DOHH2 (cell line): ENCODE results near the gene UBE2D2.

Source experiments
- H3F3A ChIP-seq: fragments of 200-600 bp; sonication (generic), shearing (Covaris generic); 2 replicates; pipeline ENCODE4 v1.6.0; 2016; ENCODE audit warnings: antibody characterized with exemption, mild to moderate bottlenecking; ENCODE audit not compliant: control insufficient read depth, insufficient read depth
- H3K27ac ChIP-seq: fragments of 200-600 bp; sonication (generic); 2 replicates; pipeline ENCODE4 v1.5.1; 2014; ENCODE audit warnings: low read depth, mild to moderate bottlenecking, low read length, moderate library complexity
- H3K27me3 ChIP-seq: fragments of 200-600 bp; sonication (generic); 2 replicates; pipeline ENCODE4 v1.6.1; 2014; ENCODE audit warnings: mild to moderate bottlenecking, low read length, mixed read lengths; ENCODE audit not compliant: control insufficient read depth
- H3K36me3 ChIP-seq: fragments of 200-600 bp; sonication (generic); 2 replicates; pipeline ENCODE4 v1.6.1; 2014; ENCODE audit warnings: mild to moderate bottlenecking, low read length, moderate library complexity, mixed read lengths; ENCODE audit not compliant: control insufficient read depth
- H3K4me1 ChIP-seq: fragments of 200-600 bp; sonication (generic); 2 replicates; pipeline ENCODE4 v1.6.1; 2014; ENCODE audit warnings: mild to moderate bottlenecking, low read length, mixed read lengths; ENCODE audit not compliant: control insufficient read depth
- H3K4me2 ChIP-seq: fragments of 200-600 bp; sonication (generic); 2 replicates; pipeline ENCODE4 v1.6.0; 2014; ENCODE audit warnings: mild to moderate bottlenecking, low read length, moderate library complexity
- H3K4me3 ChIP-seq: fragments of 200-600 bp; sonication (generic); 2 replicates; pipeline ENCODE4 v1.5.1; 2014; ENCODE audit warnings: mild to moderate bottlenecking, low read length, mixed read lengths
- H3K79me2 ChIP-seq: fragments of 200-600 bp; sonication (generic); 2 replicates; pipeline ENCODE4 v1.6.1; 2014; ENCODE audit warnings: mild to moderate bottlenecking, low read length, mixed read lengths; ENCODE audit not compliant: control insufficient read depth
- H3K9me2 ChIP-seq: fragments of 200-600 bp; sonication (generic); replicated peaks from 2 replicates; pipeline ENCODE4 v1.6.1; 2014; ENCODE audit warnings: mild to moderate bottlenecking, low read length, mixed read lengths; ENCODE audit not compliant: control insufficient read depth
- H3K9me3 ChIP-seq: fragments of 200-600 bp; sonication (generic); 2 replicates; pipeline ENCODE4 v1.6.1; 2014; ENCODE audit warnings: antibody characterized with exemption, low read length, mixed read lengths; ENCODE audit not compliant: control insufficient read depth, insufficient read depth
- H4K20me1 ChIP-seq: fragments of 200-600 bp; sonication (generic); 2 replicates; pipeline ENCODE4 v1.6.0; 2014; ENCODE audit warnings: low read depth, mild to moderate bottlenecking, antibody characterized with exemption, low read length, moderate library complexity; ENCODE audit not compliant: control insufficient read depth, insufficient read depth
- EZH2phosphoT487 ChIP-seq: fragments of 200-600 bp; sonication (generic); IDR thresholded peaks from 2 replicates; pipeline ENCODE4 v1.6.1; 2017; ENCODE audit warnings: borderline replicate concordance, mild to moderate bottlenecking, antibody characterized with exemption, low read length, moderate library complexity, mixed read lengths
- TF ChIP-seq, protein P1 (sequence below): fragments of 200-600 bp; sonication (generic); IDR thresholded peaks from one replicate; pipeline ENCODE4 v1.5.1; 2014; ENCODE audit warnings: antibody characterized with exemption, mild to moderate bottlenecking, low read depth, low read length; ENCODE audit not compliant: poor library complexity, severe bottlenecking

Gene UBE2D2

DNA sequence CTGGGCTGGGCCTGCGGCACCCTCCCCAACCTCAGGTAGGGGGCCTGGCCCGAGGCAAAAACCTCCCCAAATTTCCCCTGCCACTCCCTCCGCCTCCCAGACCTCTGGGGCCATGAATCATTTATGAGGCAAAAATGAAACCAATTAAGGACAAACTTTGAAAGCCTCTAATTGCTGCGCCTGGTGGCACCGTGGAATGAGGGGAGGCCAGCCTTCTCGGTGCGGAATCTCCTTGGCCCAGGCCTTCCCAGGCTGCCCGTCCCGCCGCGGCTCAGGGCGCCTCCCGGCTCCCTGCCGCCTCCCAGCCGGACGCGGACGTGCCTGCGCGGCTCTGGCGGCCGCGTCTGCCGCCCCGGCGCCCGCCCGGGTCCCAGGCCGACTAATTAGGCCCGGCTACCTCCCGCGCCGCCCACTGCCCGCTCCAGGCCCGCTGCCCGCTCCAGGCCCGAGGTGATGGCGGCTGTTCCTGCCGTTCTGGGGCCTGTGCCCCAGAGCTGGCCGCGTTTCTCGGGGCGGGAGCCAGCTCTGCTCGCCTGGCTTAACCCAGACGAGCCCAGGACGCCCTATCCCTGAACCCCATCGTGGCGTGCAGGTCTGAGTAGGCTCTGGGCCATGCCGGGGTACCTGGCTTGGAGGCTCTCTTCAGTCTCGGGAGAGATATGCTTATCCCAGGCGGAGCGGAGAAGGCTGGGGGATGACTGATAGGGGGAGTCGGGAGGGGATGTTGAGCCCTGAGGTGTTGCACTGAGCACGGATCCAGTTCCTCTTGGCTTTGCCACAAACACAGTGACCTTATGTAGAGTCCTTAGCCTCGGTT lies 107.1 kb downstream of the UBE2D2 start:
- Histone ChIP-seq H3F3A (peaks cover 23% of the 10 kb centered on the region), H4K20me1 (peaks cover 13% of the 10 kb centered on the region; the same call in 1 of the 2 replicates), H3K27me3 (no peaks in the 10 kb centered on the region), H3K4me2 (peak overlapping the region; percentile 91), H3K36me3 (peaks cover 24% of the 10 kb centered on the region), H3K79me2 (peaks cover 88% of the 10 kb centered on the region), H3K4me3 (peak overlapping the region; percentile 76), H3K9me2 (no peaks in the 10 kb centered on the region), H3K9me3 (no peaks in the 10 kb centered on the region), H3K27ac (peak overlapping the region; percentile 98), H3K4me1 (peaks cover 98% of the 10 kb centered on the region)
- TF ChIP-seq, protein P1, sequence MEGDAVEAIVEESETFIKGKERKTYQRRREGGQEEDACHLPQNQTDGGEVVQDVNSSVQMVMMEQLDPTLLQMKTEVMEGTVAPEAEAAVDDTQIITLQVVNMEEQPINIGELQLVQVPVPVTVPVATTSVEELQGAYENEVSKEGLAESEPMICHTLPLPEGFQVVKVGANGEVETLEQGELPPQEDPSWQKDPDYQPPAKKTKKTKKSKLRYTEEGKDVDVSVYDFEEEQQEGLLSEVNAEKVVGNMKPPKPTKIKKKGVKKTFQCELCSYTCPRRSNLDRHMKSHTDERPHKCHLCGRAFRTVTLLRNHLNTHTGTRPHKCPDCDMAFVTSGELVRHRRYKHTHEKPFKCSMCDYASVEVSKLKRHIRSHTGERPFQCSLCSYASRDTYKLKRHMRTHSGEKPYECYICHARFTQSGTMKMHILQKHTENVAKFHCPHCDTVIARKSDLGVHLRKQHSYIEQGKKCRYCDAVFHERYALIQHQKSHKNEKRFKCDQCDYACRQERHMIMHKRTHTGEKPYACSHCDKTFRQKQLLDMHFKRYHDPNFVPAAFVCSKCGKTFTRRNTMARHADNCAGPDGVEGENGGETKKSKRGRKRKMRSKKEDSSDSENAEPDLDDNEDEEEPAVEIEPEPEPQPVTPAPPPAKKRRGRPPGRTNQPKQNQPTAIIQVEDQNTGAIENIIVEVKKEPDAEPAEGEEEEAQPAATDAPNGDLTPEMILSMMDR: no peak
- TF ChIP-seq EZH2phosphoT487: no peak

DNA sequence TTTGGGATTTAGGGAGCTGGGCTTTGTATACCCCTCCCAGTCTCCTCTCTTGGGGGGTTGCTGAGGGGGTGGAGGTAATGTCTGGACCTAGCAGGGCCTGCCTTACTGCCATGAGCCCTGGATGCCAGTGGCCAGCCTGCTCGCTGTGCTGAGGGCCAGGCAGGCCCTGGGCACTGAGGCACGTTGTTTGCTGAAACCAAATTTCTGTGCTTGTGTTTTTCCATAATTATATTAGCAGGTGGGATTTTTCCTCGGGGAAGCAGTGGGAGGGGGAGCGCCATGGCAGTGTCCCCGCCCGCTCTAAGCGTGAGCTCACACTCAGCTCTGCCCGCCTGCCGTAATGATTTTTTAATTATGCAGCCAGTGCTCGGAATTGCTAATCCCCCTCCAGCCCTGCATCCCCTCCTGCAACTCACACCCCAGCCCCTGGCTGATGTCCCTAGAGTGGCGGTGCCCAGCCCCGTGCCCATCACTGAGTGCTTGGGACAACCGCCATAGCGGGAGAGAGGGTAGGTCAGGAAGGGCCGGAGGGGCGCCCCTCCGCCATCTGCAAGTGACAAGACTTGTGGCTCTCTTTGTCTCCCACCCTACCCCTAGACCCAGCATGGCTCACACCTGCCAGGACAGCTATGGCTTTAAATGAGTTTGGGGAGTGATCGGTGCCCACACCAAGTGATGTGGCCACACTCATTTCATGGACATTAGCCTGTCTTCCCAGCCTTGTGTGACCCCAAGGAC lies 108.0 kb downstream of the UBE2D2 start:
- peaks cover 23% of the 10 kb centered on the region for H3F3A ChIP-seq
- TF ChIP-seq EZH2phosphoT487: no peak
- TF ChIP-seq, protein P1: no peak
- H3K27ac ChIP-seq: peak overlapping the region; percentile 98
- peak overlapping the region; percentile 91 for H3K4me2 ChIP-seq
- no peaks in the 10 kb centered on the region for H3K9me3 ChIP-seq
- H3K79me2 ChIP-seq: peaks cover 86% of the 10 kb centered on the region
- H3K4me1 ChIP-seq: peaks cover 92% of the 10 kb centered on the region
- peaks cover 6% of the 10 kb centered on the region; the same call in 1 of the 2 replicates for H4K20me1 ChIP-seq
- peaks cover 24% of the 10 kb centered on the region for H3K36me3 ChIP-seq
- peak overlapping the region; percentile 76 for H3K4me3 ChIP-seq
- no peaks in the 10 kb centered on the region for H3K9me2 ChIP-seq
- no peaks in the 10 kb centered on the region for H3K27me3 ChIP-seq

DNA sequence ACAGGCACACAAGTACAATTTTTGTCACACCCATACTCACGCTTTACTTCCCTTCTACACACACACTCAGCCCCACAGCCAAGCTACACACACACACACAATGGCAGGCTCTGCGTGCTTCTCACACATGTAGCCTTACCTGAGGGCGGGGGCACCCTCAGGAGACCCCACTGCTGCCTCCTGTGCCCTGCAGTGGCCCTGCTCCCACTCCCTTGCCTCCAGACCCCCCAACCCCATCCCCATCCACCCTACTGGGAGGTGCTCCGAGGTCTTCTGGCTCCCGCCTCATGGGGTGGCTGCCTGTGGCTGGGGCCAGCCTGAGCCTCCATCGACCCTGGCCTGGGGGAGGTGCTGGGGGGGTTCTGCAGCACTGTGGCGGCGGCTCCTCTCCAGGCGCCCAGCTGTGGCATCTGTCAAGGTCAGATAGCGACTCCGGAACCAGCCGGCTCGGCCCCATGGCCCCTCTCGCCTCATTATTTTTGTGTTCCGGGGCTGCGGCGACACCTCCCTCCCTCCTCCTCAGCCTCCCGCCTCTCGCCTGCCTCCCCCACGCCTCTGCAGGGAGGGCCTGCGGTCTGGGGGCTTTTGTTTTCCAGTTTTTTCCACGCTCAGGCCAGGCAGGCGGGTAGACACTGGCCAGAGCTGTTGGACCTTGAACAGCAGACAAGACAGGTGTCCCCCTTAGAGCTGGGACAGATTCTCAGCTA lies 108.7 kb downstream of the UBE2D2 start:
- peaks cover 87% of the 10 kb centered on the region for H3K4me1 ChIP-seq

More for the DNA sequence above, 108.7 kb downstream of the UBE2D2 start:
- Histone ChIP-seq H4K20me1 (peaks cover 6% of the 10 kb centered on the region; the same call in 1 of the 2 replicates), H3K79me2 (peaks cover 84% of the 10 kb centered on the region), H3F3A (peaks cover 23% of the 10 kb centered on the region), H3K27me3 (no peaks in the 10 kb centered on the region), H3K36me3 (peaks cover 17% of the 10 kb centered on the region), H3K4me2 (peak overlapping the region; percentile 91), H3K4me3 (peak overlapping the region; percentile 76), H3K27ac (peak overlapping the region; percentile 98), H3K9me2 (no peaks in the 10 kb centered on the region), H3K9me3 (no peaks in the 10 kb centered on the region)
- TF ChIP-seq, protein P1: no peak
- TF ChIP-seq EZH2phosphoT487: no peak
